HUES48 (cell line): Measurements from ENCODE around the gene CCDC141.
"Not testable (repeated sequence)": the region's sequence is repeated elsewhere in the genome, so short reads cannot be mapped to it uniquely, and the experiment has no call there.

Experiments used
- H3K27ac ChIP-seq: one replicate; pipeline ENCODE4 v1.7.0; 2013; ENCODE audit warnings: low read depth, low read length, inconsistent platforms
- H3K27me3 ChIP-seq: 2 replicates; pipeline ENCODE4 v1.6.1; 2013; ENCODE audit warnings: mild to moderate bottlenecking, low read length; ENCODE audit not compliant: control insufficient read depth, insufficient read depth
- H3K36me3 ChIP-seq: 2 replicates; pipeline ENCODE4 v1.6.1; 2013; ENCODE audit warnings: low read length; ENCODE audit not compliant: control insufficient read depth, insufficient read depth
- H3K4me1 ChIP-seq: 2 replicates; pipeline ENCODE4 v1.6.1; 2013; ENCODE audit warnings: mild to moderate bottlenecking, low read length; ENCODE audit not compliant: control insufficient read depth, insufficient read depth
- H3K4me3 ChIP-seq: 2 replicates; pipeline ENCODE4 v1.5.1; 2013; ENCODE audit warnings: mild to moderate bottlenecking, low read depth, low read length
- H3K9ac ChIP-seq: 2 replicates; pipeline ENCODE4 v1.6.1; 2013; ENCODE audit warnings: mild to moderate bottlenecking, low read depth, low read length, moderate library complexity
- H3K9me3 ChIP-seq: 2 replicates; pipeline ENCODE4 v1.6.1; 2013; ENCODE audit warnings: low read length; ENCODE audit not compliant: control insufficient read depth, insufficient read depth

CCDC141 gene

GRCh38 chr2:179036353-179036905 is 13.5 kb downstream of the CCDC141 start:
- Histone ChIP-seq H3K4me3 (no peak overlapping the region), H3K9me3 (no peaks in the 10 kb centered on the region), H3K27me3 (no peaks in the 10 kb centered on the region)

GRCh38 chr2:179031731-179032408 is 18.1 kb downstream of the CCDC141 start:
- H3K9me3 ChIP-seq, result 0 out of 2 replicates have a peak, but pooled peaks cover 6% of the 10 kb centered on the region
- no peaks in the 10 kb centered on the region for H3K36me3 ChIP-seq
- H3K4me3 ChIP-seq, result no peak overlapping the region
- H3K27me3 ChIP-seq, result no peaks in the 10 kb centered on the region
- peaks cover 12% of the 10 kb centered on the region for H3K4me1 ChIP-seq
- no peak overlapping the region; the same call in 1 of the 2 replicates for H3K9ac ChIP-seq
- no peak overlapping the region for H3K27ac ChIP-seq

More at GRCh38 chr2:179036353-179036905, 13.5 kb downstream of the CCDC141 start:
- H3K36me3 ChIP-seq, result no peaks in the 10 kb centered on the region
- no peak overlapping the region for H3K27ac ChIP-seq
- H3K4me1 ChIP-seq, result peaks cover 19% of the 10 kb centered on the region
- H3K9ac ChIP-seq, result no peak overlapping the region

DNA sequence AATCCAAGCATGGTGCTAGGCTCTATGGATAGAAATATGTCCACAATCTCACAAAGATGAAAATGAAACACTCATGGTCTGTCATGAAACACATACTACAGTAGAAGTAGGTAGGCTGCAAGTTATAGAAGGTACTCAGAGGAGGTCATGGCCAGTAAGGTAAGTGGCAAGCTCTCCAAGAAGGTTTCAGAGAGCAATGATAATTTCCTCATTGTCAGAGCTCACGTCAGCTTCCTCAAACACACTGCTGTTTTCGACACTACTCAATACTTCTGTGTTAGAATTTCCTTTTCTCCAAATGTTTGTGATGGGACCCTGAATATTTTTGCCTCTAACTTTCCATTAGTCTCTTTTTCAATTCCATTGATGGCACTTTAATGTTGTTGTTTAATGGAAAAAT is 25.5 kb downstream of the CCDC141 start:
- Histone ChIP-seq H3K9ac (no peak overlapping the region), H3K9me3 (peaks cover 13% of the 10 kb centered on the region), H3K4me1 (no peaks in the 10 kb centered on the region), H3K36me3 (no peaks in the 10 kb centered on the region), H3K27me3 (no peaks in the 10 kb centered on the region), H3K27ac (no peak overlapping the region), H3K4me3 (no peak overlapping the region)

DNA sequence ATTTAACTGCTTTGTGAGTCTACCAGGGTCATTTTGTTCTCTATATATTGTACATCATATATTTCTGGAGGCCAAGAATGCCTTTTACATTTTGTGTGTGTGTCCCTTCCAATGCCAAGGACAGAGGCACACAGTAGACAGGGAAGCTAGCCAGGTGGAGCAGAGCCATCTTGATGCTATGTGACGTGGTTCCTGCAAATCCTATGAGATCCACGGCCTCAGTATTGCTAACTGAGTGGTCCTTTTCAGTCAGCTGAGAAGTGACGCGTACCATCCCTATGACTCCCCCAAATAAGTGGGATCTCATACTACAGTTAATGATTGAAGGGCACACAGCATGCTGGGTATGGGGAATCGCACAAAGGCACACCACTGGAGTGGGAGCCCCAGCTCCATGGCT is 27.3 kb downstream of the CCDC141 start:
- no peaks in the 10 kb centered on the region for H3K36me3 ChIP-seq
- no peaks in the 10 kb centered on the region for H3K4me1 ChIP-seq

GRCh38 chr2:179021258-179021657 is 28.7 kb downstream of the CCDC141 start:
- Histone ChIP-seq H3K27ac (no peak overlapping the region), H3K4me1 (no peaks in the 10 kb centered on the region), H3K27me3 (no peaks in the 10 kb centered on the region), H3K9me3 (peaks cover 3% of the 10 kb centered on the region; the same call in 1 of the 2 replicates), H3K36me3 (no peaks in the 10 kb centered on the region), H3K9ac (no peak overlapping the region), H3K4me3 (no peak overlapping the region)

More for the DNA sequence above, 27.3 kb downstream of the CCDC141 start:
- Histone ChIP-seq H3K9ac (no peak overlapping the region), H3K27ac (no peak overlapping the region), H3K27me3 (no peaks in the 10 kb centered on the region), H3K9me3 (peaks cover 7% of the 10 kb centered on the region), H3K4me3 (no peak overlapping the region)

DNA sequence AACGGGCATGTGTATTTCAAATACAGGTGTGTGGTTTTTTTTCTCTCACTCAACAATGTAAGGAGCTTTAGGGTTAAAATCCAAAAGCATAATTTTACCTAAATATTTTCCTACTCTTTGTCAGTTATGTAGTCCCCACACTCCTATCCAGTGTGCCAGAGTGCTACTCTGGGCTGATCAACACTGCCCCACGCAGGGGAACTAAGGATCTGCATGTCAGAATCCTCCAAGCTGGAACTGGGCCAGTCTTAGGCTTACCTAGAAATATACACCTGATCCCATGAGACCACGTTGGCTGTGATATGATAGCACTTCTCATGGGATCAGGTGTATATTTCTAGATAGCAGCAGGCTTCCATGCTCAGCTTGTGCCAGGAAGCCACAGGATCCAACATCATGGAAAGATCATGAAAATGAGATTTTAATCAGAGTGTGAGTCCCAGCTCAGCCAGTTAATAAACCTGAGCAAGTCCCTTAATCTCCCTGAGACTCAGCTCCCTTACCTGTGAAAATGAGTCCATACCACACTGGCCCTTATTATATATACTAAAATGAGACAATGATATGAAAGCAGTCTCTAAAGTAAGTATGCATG is 29.7 kb downstream of the CCDC141 start:
- H3K27me3 ChIP-seq, result no peaks in the 10 kb centered on the region
- H3K36me3 ChIP-seq, result no peaks in the 10 kb centered on the region
- H3K27ac ChIP-seq, result no peak overlapping the region
- H3K4me3 ChIP-seq, result no peak overlapping the region
- no peak overlapping the region for H3K9ac ChIP-seq
- H3K4me1 ChIP-seq, result no peaks in the 10 kb centered on the region
- no peaks in the 10 kb centered on the region for H3K9me3 ChIP-seq

GRCh38 chr2:179019260-179019659 is 30.7 kb downstream of the CCDC141 start:
- Histone ChIP-seq H3K27me3 (no peaks in the 10 kb centered on the region), H3K27ac (no peak overlapping the region), H3K36me3 (no peaks in the 10 kb centered on the region), H3K4me3 (no peak overlapping the region), H3K9me3 (no peaks in the 10 kb centered on the region), H3K4me1 (no peaks in the 10 kb centered on the region), H3K9ac (no peak overlapping the region)

DNA sequence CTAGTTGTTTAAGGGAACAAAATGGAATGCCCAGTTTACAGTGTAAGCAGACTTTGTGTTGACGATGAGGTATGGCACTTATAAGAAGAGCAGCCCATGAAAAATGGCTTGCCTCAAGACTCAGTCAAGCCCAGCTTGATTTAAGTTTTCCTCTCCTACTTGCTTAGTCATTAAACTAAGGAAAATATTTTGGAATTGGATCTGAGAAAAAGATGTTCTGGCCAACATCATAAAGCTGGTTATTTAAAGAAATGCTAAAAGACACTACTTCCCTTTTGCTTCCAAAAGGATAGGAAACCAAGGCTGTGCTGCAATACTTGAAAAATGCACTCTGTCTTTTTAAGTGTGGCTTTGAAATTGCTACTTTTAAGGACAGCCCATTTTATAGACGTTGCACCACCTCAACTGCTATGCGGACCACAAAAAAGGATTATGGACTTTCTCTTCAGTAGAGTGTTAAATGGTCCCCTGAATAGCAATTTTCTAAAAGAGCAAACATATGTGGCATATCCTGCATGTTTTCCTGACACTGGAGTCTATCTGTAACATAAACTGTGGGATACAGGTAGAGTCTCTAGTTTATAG is 32.1 kb downstream of the CCDC141 start:
- Histone ChIP-seq H3K9ac (no peak overlapping the region), H3K4me1 (no peaks in the 10 kb centered on the region)

GRCh38 chr2:179014189-179014588 is 35.7 kb downstream of the CCDC141 start:
- H3K27ac ChIP-seq, H3K4me1 ChIP-seq, H3K9me3 ChIP-seq, H3K4me3 ChIP-seq, H3K27me3 ChIP-seq, H3K9ac ChIP-seq, H3K36me3 ChIP-seq: not testable (repeated sequence)

More for the DNA sequence above, 32.1 kb downstream of the CCDC141 start:
- no peaks in the 10 kb centered on the region for H3K36me3 ChIP-seq
- H3K9me3 ChIP-seq, result no peaks in the 10 kb centered on the region
- H3K27me3 ChIP-seq, result no peaks in the 10 kb centered on the region
- no peak overlapping the region for H3K4me3 ChIP-seq
- no peak overlapping the region for H3K27ac ChIP-seq

GRCh38 chr2:179005976-179006375 is 44.0 kb downstream of the CCDC141 start:
- Histone ChIP-seq H3K9me3 (0 out of 2 replicates have a peak, but pooled peaks cover 3% of the 10 kb centered on the region), H3K36me3 (no peaks in the 10 kb centered on the region), H3K27ac (no peak overlapping the region), H3K4me1 (no peaks in the 10 kb centered on the region), H3K4me3 (no peak overlapping the region), H3K27me3 (no peaks in the 10 kb centered on the region), H3K9ac (no peak overlapping the region)

- no peak overlapping the region for H3K9ac ChIP-seq
- H3K4me1 ChIP-seq, result no peaks in the 10 kb centered on the region
These were observed 50.5 kb downstream of the CCDC141 start for GRCh38 chr2:178999476-178999875.

More at GRCh38 chr2:178999476-178999875, 50.5 kb downstream of the CCDC141 start:
- H3K4me3 ChIP-seq, result no peak overlapping the region
- H3K36me3 ChIP-seq, result no peaks in the 10 kb centered on the region
- no peaks in the 10 kb centered on the region for H3K27me3 ChIP-seq
- no peak overlapping the region for H3K27ac ChIP-seq
- H3K9me3 ChIP-seq, result peaks cover 2% of the 10 kb centered on the region; the same call in 1 of the 2 replicates
